GM21515 (cell line): ENCODE data around the gene RGS6.

Experiments used
- ATAC-seq: cut with Tn5 transposase; IDR thresholded peaks from one replicate; pipeline ENCODE4 v1.9.1; 2021; ENCODE audit not compliant: unreplicated experiment

Gene RGS6

GRCh38 chr14:72222046-72222445, 289.8 kb downstream of the RGS6 start:
- ATAC-seq = no peak

GRCh38 chr14:72236629-72237028, 304.4 kb downstream of the RGS6 start:
- ATAC-seq = no peak

GRCh38 chr14:72237722-72238666, 305.8 kb downstream of the RGS6 start:
- no peak for ATAC-seq

DNA sequence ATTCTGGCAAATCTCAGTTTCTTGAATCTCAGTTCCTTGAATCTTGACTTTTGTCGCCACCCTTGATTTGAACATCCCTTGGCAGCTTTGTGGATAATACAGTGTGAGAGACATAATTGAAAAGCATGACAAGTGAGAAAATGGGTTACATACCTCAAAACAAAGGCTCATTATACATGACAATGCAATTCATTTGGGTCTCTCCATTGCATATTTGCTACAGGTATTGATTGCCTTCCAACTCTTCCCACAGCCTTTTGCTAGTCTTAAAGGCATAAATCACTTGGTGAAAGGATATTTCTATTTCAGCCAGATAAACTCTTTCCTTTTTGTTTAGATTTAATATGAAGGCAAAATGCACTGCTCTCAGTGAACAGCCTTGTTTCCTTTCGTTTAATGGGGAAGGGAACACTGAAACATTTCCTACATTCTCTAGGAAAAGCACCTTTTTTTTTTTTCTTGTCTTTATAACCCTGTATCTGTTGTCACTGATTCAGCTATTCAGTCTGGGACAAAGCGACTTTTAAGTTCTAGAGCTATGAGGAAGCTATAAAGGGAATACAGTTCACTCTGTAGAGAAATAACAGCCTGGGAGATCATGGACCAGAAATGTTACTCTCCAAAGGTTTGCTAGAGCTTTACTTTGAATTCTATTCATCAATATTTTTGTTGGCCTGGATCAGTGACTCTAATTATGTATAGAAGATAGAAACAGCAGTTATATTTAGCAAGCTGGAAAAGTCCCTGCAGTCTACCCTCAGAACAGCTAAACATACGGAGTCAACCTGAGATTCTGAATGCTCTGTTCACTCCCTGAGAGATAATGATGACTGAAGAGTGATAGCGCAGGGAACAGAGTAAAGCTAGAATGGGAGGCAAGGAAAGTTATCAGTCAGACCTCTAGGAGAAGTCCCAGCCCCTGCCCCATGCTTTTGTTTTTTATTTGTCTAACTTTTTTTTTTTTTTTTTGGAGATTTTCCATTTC, 311.4 kb downstream of the RGS6 start:
- no peak for ATAC-seq

DNA sequence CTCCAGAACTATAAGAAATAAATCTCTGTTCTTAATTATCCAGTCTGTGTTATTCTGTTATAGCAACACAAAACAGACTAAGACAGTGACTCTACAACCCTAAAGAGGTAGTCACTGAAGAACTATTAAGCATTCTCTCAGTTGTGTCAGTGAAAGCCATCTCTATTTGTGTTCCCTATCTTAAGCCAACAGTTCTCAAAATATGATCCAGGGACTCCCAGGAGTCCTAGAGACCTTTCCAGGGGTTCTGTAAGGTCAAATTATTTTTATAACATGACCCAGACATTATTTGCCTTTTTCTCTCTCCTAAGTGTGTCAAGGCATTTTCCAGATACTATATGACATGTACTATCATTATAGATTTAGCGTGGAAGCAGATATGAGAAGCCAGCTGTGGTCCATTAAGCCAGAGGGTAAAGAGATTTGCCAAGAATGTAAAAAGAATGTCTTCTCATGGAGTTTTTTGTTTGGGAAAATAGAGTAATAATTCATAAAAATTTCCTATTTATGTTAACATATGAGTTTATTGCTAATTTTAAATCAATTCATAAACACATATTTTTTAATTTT, 315.8 kb downstream of the RGS6 start:
- no peak for ATAC-seq

- no peak for ATAC-seq
Observed at GRCh38 chr14:72253503-72253902, 321.3 kb downstream of the RGS6 start.

GRCh38 chr14:72254202-72254936, 322.1 kb downstream of the RGS6 start:
- no peak for ATAC-seq

DNA sequence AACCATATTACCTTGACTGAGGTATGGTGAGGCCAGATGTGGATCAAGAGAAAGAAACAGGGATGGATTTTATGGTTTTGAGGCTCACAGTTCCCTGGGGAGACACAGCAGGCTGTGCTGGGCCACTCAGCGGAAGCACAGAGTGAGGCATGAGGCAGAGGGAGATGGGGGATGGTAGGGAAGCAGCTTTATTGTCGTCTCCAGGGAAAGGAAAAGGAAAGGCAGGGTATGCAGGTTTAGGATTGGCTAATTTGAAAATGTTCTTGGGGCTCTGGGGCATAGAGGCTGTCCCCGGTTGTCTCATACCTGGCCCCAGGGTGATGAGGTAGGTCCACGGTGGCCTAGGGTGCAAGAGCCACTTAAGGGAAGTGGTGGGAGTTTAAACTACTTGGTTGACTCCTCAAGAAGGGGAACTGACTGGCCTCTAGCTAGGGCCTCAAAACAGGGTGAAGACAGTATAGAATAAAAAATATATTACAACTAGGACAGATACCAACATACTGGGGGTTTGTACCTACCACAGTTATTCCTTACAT, 322.8 kb downstream of the RGS6 start:
- ATAC-seq = no peak

DNA sequence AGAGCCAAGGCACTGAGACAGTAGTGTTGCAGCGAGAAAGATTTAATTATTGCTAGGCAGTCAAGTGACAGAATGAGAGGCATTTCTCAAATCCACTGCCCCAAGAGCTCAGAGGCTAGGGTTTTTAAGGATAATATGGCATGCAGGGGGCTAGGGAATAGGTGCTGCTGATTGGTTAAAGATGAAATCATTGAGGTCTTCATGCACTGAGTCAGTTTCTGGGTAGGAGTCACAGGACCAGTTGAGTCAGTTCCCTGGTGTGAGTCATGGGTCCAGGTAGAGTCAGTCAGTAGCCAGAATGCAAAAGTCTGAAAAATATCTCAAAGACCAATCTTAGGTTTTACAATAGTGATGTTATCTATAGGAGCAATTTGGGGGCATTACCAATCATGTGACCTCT, 323.8 kb downstream of the RGS6 start:
- ATAC-seq = no peak

DNA sequence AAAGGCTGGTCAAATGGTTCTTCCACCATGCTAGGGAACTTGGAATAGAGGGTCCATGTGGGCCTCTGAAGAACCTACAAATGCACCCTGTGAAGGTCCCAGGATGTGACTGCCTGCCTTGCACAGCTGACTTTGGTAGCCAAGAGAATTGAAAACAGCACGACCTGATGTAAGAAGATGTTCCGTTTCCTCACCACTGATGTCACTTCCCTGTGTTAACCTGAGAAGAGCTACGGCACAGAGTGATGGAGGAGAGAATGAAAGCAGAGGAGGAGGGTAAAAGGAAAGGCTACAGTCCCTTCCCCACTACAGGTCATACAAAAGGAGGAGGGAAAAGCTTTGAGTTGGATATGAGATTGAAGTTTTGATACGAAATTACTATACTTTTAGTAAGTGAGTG, 328.8 kb downstream of the RGS6 start:
- no peak for ATAC-seq

DNA sequence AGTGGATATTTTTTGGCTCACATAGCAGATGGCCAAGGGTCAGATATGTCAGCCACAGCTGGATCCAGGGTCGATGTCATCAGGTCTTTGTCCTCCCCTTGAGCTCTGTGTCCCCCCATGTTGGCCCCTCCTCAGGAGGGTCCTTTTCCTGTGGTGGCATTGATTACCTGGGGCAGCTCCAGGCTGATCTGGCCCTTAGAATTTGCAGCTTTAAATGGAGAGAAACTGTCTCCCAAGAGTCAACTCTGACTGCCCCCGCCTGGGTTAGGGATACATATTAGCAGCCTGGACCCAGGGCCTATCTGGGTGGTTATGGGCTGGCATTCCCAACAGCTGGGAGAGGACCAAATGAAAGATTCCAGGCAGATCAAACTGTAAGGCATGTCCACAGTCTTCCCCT, 330.5 kb downstream of the RGS6 start:
- no peak for ATAC-seq

- ATAC-seq = no peak
Observed at GRCh38 chr14:72264716-72265115, 332.5 kb downstream of the RGS6 start.

- ATAC-seq = no peak
Observed at GRCh38 chr14:72270147-72270727, 338.0 kb downstream of the RGS6 start.

DNA sequence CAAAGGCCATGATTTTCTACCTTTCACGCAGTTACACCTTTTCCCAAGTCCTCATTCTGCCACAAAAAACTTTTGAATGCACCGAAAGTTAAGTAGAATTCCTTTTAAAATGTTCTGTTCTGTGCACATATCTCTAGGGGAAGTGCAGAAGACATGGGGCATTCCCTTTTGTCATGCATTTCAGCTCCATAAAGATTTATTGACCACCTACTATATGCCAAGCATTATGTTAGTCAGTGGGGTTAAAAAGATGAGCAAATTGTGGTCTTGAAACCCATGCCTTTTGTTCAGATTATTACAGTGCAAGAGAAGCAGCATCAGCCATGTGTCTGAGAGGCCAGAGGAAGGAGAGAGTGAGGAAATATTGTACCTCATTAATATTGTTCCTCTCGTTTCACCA, 338.5 kb downstream of the RGS6 start:
- ATAC-seq = no peak

DNA sequence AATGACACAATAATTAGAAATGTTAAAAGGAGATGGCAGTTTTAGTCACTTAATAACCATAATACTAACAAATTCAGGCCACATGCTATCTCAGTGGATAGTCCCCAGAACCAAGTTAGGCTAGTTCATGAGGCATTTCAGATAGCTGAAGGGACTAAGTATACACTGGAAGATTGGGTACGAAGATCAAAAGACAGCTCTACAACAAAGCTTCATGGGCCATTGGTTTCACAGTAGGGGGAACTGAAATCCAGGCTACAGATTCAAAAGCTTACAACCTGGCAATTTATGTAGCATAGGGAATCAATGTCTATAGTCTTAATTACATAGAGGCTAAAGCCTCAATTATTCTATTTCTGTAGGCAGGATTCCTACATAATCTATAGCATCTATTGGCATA, 343.0 kb downstream of the RGS6 start:
- no peak for ATAC-seq

- ATAC-seq = no peak
Observed at GRCh38 chr14:72278316-72278715, 346.1 kb downstream of the RGS6 start.

DNA sequence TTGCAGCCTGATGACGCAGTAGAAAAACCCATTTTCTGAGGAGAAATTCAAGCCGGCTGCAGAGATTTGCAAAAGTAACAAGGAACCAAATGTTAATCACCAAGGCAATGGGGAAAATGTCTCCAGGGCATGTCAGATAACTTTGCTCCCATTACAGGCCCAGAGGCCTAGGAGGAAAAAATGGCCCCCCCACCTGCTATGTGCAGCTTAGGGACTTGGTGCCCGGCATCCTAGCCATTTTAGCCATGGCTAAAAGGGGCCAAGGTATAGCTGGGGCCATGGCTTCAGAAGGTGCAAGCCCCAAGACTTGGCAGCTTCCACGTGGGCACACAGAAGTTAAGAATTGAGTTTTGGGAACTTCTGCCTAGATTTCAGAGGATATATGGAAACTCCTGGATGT, 351.9 kb downstream of the RGS6 start:
- no peak for ATAC-seq

DNA sequence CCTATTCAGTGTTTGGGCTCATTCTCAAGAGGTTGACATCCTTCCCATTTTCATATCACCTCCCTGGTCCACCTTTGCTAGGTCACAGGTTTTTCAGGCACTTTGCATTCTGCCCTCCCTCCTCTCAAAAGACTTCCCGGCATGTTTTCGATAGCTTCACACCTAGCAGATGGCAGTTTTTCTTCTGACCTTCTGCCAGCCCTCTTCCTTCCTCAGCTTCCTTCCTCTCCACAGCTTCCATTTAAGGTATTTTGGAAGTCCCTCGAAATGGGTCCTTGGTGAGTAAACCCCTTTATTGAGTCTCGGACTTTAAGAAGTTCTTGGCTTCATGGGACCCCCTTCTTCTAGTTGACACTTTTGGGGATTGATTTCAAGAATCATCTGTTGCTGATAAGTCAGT, 358.0 kb downstream of the RGS6 start:
- ATAC-seq = no peak

DNA sequence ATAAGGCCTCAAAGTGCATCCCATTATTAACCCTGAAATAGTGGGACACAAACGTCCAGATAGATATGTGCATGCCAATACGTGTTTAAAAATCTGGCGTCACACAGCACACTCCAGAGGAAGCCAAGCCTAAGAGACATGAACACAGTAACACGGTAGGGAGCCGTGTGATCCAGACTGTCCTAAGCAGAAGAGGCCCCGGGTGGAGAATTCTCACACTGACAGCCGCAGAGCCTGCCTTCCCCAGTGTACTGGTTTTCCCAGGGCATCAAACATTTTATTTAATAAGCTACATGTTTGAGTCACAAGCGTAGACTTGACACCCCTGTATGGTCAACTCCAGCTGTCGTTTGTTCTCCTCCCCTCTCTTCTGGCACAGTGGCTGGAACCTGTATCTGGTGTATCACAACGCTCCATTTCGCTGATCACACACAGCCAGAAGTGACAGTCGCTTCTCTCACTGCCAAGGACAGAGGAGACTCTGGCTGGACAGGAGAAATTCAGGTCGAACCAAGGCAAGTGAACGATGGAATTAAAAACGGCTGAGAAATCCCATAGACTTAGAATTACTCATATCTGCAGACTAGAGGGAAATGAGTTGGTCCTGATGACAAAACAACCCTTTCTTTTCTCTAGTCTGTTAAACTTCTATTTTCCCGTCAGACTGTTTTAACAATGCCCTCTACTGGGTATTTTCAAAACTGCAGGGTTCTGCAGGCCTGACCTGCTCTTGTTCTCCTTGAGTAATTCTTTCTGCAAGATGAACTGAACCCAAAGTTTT, 359.9 kb downstream of the RGS6 start:
- no peak for ATAC-seq
